Gastroesophageal sphincter (tissue), 4 donors: ENCODE data around the gene NANS. TPM values are rescaled to one million over a fixed set of nuclear protein-coding genes. Genes with fewer than 3 reads are reported as not detected.

Source experiments
- ATAC-seq: fragments of 150-250 bp; one replicate; pipeline ENCODE4 v1.9.1; 2016; ENCODE audit warnings: mild to moderate bottlenecking, moderate library complexity
- H3K27ac ChIP-seq, 4 donors: fragments of 200-600 bp; sonication (generic) in 3 of 4; 1 replicate in 3 of 4; 2 replicates in 1 of 4; pipeline ENCODE4 v1.5.1; 2016 to 2019
- H3K27me3 ChIP-seq: fragments of 200-600 bp; sonication (generic); one replicate; pipeline ENCODE4 v1.5.1; 2019
- H3K36me3 ChIP-seq, 2 donors: fragments of 200-600 bp; sonication (generic); one replicate each; pipeline ENCODE4 v1.5.1; 2019; ENCODE audit warnings: control low read depth in 1 of 2
- H3K4me1 ChIP-seq, 3 donors: fragments of 200-600 bp; sonication (generic); 1 replicate in 2 of 3; 2 replicates in 1 of 3; pipeline ENCODE4 v1.5.1; 2016 to 2019; ENCODE audit warnings: control low read depth in 2 of 3
- H3K4me3 ChIP-seq, 2 donors: fragments of 200-600 bp; sonication (generic); one replicate each; pipeline ENCODE4 v1.5.1; 2019; ENCODE audit warnings: mild to moderate bottlenecking in 1 of 2, moderate library complexity in 1 of 2
- H3K9me3 ChIP-seq, 3 donors: fragments of 200-600 bp; sonication (generic); one replicate each; pipeline ENCODE4 v1.5.1; 2017 to 2019; ENCODE audit warnings: control low read depth in 2 of 3
- EP300 ChIP-seq: sonication (generic); formaldehyde crosslinking; IDR thresholded peaks from one replicate; pipeline ENCODE4 v1.6.1; 2017; ENCODE audit warnings: antibody characterized with exemption, mild to moderate bottlenecking
- POLR2A ChIP-seq, 2 donors: fragments of 450-650 bp; IDR thresholded peaks; one replicate each; pipeline ENCODE4 v1.6.1; 2017; ENCODE audit warnings: antibody characterized with exemption in 2 of 2, mild to moderate bottlenecking in 2 of 2, moderate library complexity in 1 of 2
- POLR2AphosphoS5 ChIP-seq: sonication (generic); formaldehyde crosslinking; IDR thresholded peaks from one replicate; pipeline ENCODE4 v1.6.1; 2017; ENCODE audit warnings: antibody characterized with exemption
- WGBS, 2 donors: methylation state at CpG; one replicate each; pipeline ENCODE4 v1.1.5; 2018; ENCODE audit warnings: low coverage in 1 of 2; 5-methylcytosine and 5-hydroxymethylcytosine counted together
- total RNA-seq, 4 donors: library from RNA; depleted of rRNA; stranded (reverse); fragments of >200 nt; gene quantifications; one replicate each; pipeline ENCODE4 v1.1.0, GENCODE V29; 2016
- TF ChIP-seq, protein P1 (sequence below), 4 experiments: fragments of 200-600 bp in 2 of 4; fragments of 450-650 bp in 2 of 4; sonication (generic) in 1 of 4; IDR thresholded peaks; one replicate each; pipeline ENCODE4 v1.5.1; 2017 to 2019; ENCODE audit warnings: antibody characterized with exemption in 4 of 4, mild to moderate bottlenecking in 2 of 4, moderate library complexity in 2 of 4

NANS gene
- total RNA-seq, 4 donors from 2014 or later = 21.5 to 58.3 (median 40.0) TPM

DNA sequence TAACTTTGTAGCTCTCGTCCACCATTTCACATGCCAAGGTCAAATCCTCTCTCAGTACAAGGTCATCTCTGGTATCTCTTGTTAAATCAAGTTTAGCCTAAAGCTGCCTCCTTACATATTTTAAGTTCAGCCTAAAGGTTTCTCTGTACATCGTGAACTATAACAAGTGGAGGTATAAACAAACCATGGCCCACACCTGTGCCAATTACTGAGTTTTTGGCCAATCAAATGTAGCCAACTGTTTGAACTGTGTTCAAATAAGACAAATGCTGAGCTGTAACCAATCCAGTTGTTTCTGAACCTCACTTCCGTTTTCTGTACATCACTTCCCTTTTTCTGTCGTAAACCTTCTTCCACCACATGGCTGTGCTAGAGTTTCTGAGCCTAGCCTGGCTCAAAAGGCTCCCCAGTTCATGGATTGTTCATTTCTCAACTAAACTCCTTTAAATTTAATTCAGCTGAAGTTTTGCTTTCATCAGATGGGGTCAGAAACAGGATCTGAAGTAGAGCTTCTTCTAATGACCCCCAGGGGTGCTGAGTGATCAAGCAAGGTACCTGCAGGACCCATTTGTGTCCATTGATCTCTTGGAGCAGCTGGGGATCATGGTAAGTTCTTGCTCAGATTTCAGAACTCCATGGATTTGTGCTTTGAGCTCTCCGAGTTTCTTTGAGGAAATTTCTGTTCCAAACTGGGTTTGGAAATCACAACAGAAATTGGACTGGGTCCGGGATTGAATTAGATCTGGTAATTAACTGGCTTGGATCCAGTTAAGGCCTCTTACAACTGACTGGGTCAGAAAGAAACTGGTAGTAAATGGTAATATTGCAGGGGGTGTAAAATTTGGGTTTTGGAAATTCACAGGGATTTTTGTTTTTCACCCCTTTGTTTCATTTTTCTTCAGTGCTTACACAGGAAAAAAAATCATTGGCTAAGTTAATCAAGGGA is 11.0 kb upstream of the NANS start:
- H3K9me3 ChIP-seq = no peaks in the 10 kb centered on the region
- WGBS, 2 donors = 71 to 86% methylated on average over 4 to 5 of the region's 6 CpGs

DNA sequence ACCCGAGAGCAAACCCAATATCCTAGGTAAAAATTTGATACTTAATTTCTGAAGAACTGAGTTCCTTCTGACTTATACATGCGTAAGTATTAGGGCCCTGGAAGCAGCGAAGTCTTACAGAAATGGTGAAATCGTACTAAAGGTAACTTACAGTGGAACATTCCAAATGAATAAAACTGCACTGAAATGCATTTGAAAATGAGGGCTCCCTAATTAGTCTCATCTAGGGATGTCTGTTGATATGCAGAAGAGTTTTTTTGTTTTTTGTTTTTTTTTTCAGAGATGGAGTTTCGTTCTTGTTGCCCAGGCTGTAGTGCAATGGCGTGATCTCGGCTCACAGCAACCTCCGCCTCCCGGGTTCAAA is 10.4 kb upstream of the NANS start:
- no peak for ATAC-seq
- TF ChIP-seq EP300 (no peak), POLR2AphosphoS5 (no peak), POLR2A (IDR thresholded peaks at IDR 0.05) (no peak)
- TF ChIP-seq, protein P1, sequence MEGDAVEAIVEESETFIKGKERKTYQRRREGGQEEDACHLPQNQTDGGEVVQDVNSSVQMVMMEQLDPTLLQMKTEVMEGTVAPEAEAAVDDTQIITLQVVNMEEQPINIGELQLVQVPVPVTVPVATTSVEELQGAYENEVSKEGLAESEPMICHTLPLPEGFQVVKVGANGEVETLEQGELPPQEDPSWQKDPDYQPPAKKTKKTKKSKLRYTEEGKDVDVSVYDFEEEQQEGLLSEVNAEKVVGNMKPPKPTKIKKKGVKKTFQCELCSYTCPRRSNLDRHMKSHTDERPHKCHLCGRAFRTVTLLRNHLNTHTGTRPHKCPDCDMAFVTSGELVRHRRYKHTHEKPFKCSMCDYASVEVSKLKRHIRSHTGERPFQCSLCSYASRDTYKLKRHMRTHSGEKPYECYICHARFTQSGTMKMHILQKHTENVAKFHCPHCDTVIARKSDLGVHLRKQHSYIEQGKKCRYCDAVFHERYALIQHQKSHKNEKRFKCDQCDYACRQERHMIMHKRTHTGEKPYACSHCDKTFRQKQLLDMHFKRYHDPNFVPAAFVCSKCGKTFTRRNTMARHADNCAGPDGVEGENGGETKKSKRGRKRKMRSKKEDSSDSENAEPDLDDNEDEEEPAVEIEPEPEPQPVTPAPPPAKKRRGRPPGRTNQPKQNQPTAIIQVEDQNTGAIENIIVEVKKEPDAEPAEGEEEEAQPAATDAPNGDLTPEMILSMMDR (IDR thresholded peaks at IDR 0.05) = no peak
- Histone ChIP-seq H3K4me3 (no peak overlapping the region), H3K9me3 (no peaks in the 10 kb centered on the region), H3K4me1 (no peaks in the 10 kb centered on the region), H3K36me3 (no peaks in the 10 kb centered on the region), H3K27ac (no peak overlapping the region), H3K27me3 (peaks cover 10% of the 10 kb centered on the region)
- WGBS, 2 donors = 84 to 89% methylated on average over 5 to 9 of the region's 9 CpGs

More for the DNA sequence above, 11.0 kb upstream of the NANS start:
- Histone ChIP-seq H3K27ac (no peak overlapping the region), H3K36me3 (no peaks in the 10 kb centered on the region), H3K4me1 (no peaks in the 10 kb centered on the region), H3K4me3 (no peak overlapping the region), H3K27me3 (peaks cover 12% of the 10 kb centered on the region)
- ATAC-seq = no peak
- TF ChIP-seq, protein P1 (IDR thresholded peaks at IDR 0.05) = no peak
- no peak for TF ChIP-seq POLR2A (IDR thresholded peaks at IDR 0.05)
- no peak for TF ChIP-seq POLR2AphosphoS5
- no peak for TF ChIP-seq EP300

DNA sequence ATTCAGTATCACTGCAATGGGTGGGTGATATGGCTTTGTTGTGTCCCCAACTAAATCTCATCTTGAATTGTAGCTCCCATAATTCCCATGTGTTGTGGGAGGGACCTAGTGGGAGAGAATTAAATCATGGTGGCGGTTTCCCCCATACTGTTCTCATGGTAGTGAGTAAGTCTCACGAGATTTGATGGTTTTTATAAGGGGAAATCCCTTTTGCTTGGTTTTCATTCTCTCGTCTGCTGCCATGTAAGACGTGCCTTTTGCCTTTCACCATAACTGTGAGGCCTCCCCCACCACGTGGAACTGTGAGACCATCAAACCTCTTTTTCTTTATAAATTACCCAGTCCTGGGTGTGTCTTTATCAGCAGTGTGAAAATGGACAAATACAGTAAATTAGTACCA is 9.5 kb upstream of the NANS start:
- Histone ChIP-seq H3K27me3 (peaks cover 1% of the 10 kb centered on the region), H3K36me3 (no peaks in the 10 kb centered on the region), H3K4me1 (no peaks in the 10 kb centered on the region), H3K4me3 (no peak overlapping the region), H3K27ac (no peak overlapping the region), H3K9me3 (no peaks in the 10 kb centered on the region)
- WGBS, 2 donors = 80 to 84% methylated on average over 4 to 5 of the region's 5 CpGs
- TF ChIP-seq EP300 (no peak), POLR2A (IDR thresholded peaks at IDR 0.05) (no peak), POLR2AphosphoS5 (no peak)
- TF ChIP-seq, protein P1 (IDR thresholded peaks at IDR 0.05) = no peak
- ATAC-seq = no peak

DNA sequence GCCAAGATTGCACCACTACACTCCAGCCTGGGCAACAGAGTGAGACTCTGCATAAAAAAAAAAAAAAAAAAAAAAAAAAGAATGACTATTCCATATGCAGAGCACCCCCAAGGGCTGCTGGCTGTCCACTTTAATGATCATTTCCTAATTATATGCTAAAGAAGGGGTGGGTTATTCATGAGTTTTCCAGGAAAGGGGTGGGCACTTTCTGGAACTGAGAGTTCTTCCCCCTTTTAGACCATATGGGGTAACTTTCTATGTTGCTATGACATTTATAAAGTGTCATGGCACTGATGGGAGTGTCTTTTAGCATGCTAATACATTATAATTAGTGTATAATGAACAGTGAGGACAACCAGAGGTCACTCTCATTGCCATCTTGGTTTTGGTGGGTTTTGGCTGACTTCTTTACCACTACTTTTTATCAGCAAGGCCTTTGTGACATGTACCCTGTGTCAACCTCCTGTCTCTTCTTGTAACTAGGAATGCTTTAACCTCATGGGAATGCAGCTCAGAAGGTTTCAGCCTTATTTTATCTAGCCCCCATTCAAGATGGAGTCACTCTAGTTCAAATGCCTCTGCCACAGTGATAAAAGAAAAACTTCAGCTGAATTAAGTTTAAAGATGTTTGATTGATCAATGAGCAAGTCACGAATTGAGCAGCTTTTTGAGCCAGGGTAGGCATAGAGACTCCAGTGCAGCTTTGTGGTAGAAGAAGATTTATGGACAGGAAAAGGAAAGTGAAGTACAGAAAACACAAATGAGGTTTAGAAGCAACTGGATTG is 7.1 kb upstream of the NANS start:
- no peaks in the 10 kb centered on the region for H3K36me3 ChIP-seq
- H3K4me3 ChIP-seq = no peak overlapping the region
- TF ChIP-seq, protein P1 (IDR thresholded peaks at IDR 0.05) = no peak
- TF ChIP-seq EP300 = no peak
- no peak for TF ChIP-seq POLR2AphosphoS5
- no peak for TF ChIP-seq POLR2A (IDR thresholded peaks at IDR 0.05)
- H3K27me3 ChIP-seq = no peaks in the 10 kb centered on the region
- no peaks in the 10 kb centered on the region for H3K9me3 ChIP-seq
- H3K4me1 ChIP-seq = no peaks in the 10 kb centered on the region
- ATAC-seq = no peak
- 50% methylated on average over 1 of the region's 1 CpG; no CpG with 5 or more reads in 1 of the 2 donors for WGBS, 2 donors
- H3K27ac ChIP-seq = no peak overlapping the region
